H1 (cell line): ENCODE measurements around the gene ANKIB1. TPM values are rescaled to one million over a fixed set of nuclear protein-coding genes. Genes with fewer than 3 reads are reported as not detected.

Source experiments
- CTCF ChIA-PET: fragments of 300-600 bp; sonication (Branson Sonifier 250); formaldehyde crosslinking; loops from one replicate; lab custom pipeline; 2021; ENCODE audit not compliant: partially characterized antibody; lab: Charles Lee
- POLR2A ChIA-PET: fragments of 300-600 bp; sonication (Branson Sonifier 250); formaldehyde crosslinking; loops from one replicate; lab custom pipeline; 2021; ENCODE audit warnings: inconsistent platforms; ENCODE audit not compliant: partially characterized antibody; lab: Charles Lee
- DNase-seq, 2 experiments: peaks; one replicate each; pipeline versions ENCODE4 v3.0.0 to v3.0.0-alpha.2; 2010 to 2022; ENCODE audit warnings: low spot score in 2 of 2, low read depth in 1 of 2, mixed read lengths in 1 of 2
- FAIRE-seq: peaks from 2 replicates; lab custom pipeline; 2011; peaks lifted over from hg19 to GRCh38; lab: Jason Lieb, UNC
- H2AFZ ChIP-seq: 2 replicates; pipeline ENCODE4 v1.8.1; 2012; ENCODE audit warnings: low read length, inconsistent platforms
- H2AK5ac ChIP-seq: 2 replicates; pipeline ENCODE4 v1.6.1; 2013; ENCODE audit warnings: low read depth, low read length
- H2BK120ac ChIP-seq: replicated peaks from 2 replicates; pipeline ENCODE3; 2013; ENCODE audit warnings: low read depth, low read length, inconsistent platforms
- H2BK12ac ChIP-seq: 2 replicates; pipeline ENCODE4 v1.6.1; 2013; ENCODE audit warnings: low read depth, low read length
- H2BK15ac ChIP-seq: 2 replicates; pipeline ENCODE4 v1.6.1; 2013; ENCODE audit warnings: low read length
- H2BK20ac ChIP-seq: 2 replicates; pipeline ENCODE4 v1.6.1; 2013; ENCODE audit warnings: low read length
- H2BK5ac ChIP-seq: 2 replicates; pipeline ENCODE4 v1.6.1; 2013; ENCODE audit warnings: low read depth, low read length
- H3K14ac ChIP-seq: 2 replicates; pipeline ENCODE4 v1.6.1; 2013; ENCODE audit warnings: inconsistent platforms; ENCODE audit not compliant: insufficient read length
- H3K18ac ChIP-seq: 2 replicates; pipeline ENCODE4 v1.6.1; 2013; ENCODE audit warnings: low read length; ENCODE audit errors: extremely low read depth
- H3K23ac ChIP-seq: 2 replicates; pipeline ENCODE4 v1.6.1; 2013; ENCODE audit warnings: inconsistent platforms; ENCODE audit not compliant: insufficient read length
- H3K23me2 ChIP-seq: 2 replicates; pipeline ENCODE4 v1.6.1; 2013; ENCODE audit warnings: low read depth, low read length
- H3K27ac ChIP-seq: 2 replicates; pipeline ENCODE4 v1.6.1; 2011; ENCODE audit warnings: low read depth, low read length, inconsistent platforms
- H3K27me3 ChIP-seq, 4 experiments: replicated peaks in 1 of 4; 1 replicate in 1 of 4; 2 replicates in 3 of 4; pipeline versions ENCODE4 v1.6.1 to v1.8.1; 2011 to 2013; ENCODE audit warnings: low read length in 3 of 4, mild to moderate bottlenecking in 3 of 4, inconsistent platforms in 2 of 4, mixed read lengths in 2 of 4, moderate library complexity in 1 of 4; ENCODE audit not compliant: control insufficient read depth in 3 of 4, insufficient read depth in 3 of 4; ENCODE audit errors: extremely low read depth in 1 of 4
- H3K36me3 ChIP-seq, 4 experiments: 2 replicates each; pipeline versions ENCODE4 v1.6.1 to v1.8.1; 2011 to 2013; ENCODE audit warnings: mild to moderate bottlenecking in 4 of 4, low read length in 3 of 4, moderate library complexity in 2 of 4, control low read depth in 1 of 4, inconsistent platforms in 1 of 4; ENCODE audit not compliant: insufficient read depth in 4 of 4, control insufficient read depth in 2 of 4
- H3K4ac ChIP-seq: replicated peaks from 2 replicates; pipeline ENCODE3; 2013; ENCODE audit warnings: low read length, low read depth, mixed read lengths, inconsistent platforms; ENCODE audit not compliant: insufficient read length
- H3K4me1 ChIP-seq, 4 experiments: replicated peaks in 1 of 4; 1 replicate in 1 of 4; 2 replicates in 3 of 4; pipeline versions ENCODE4 v1.6.1 to v1.8.1; 2011 to 2013; ENCODE audit warnings: low read length in 3 of 4, inconsistent platforms in 2 of 4, mixed read lengths in 1 of 4; ENCODE audit not compliant: insufficient read depth in 4 of 4, control insufficient read depth in 3 of 4
- H3K4me2 ChIP-seq, 2 experiments: 2 replicates each; pipeline versions ENCODE4 v1.6.1 to v1.8.1; 2011 to 2013; ENCODE audit warnings: low read depth in 2 of 2, low read length in 2 of 2, control low read depth in 1 of 2, inconsistent platforms in 1 of 2, mild to moderate bottlenecking in 1 of 2; ENCODE audit not compliant: insufficient read depth in 1 of 2
- H3K4me3 ChIP-seq, 4 experiments: fragments of 200-600, 300-600 bp in 1 of 4; sonication (generic), shearing (Covaris generic), sonication (Bioruptor Twin) in 1 of 4; 2 replicates each; pipeline versions ENCODE4 v1.5.1 to v1.8.1; 2011 to 2016; ENCODE audit warnings: low read length in 4 of 4, low read depth in 3 of 4, control low read depth in 2 of 4, inconsistent platforms in 2 of 4, mild to moderate bottlenecking in 2 of 4, mixed read lengths in 1 of 4, moderate library complexity in 1 of 4; ENCODE audit not compliant: insufficient read depth in 2 of 4; ENCODE audit errors: extremely low read depth in 1 of 4
- H3K56ac ChIP-seq: replicated peaks from 2 replicates; pipeline ENCODE3; 2013; ENCODE audit warnings: low read depth, mild to moderate bottlenecking, mixed read lengths, low read length, inconsistent platforms; ENCODE audit not compliant: insufficient read length
- H3K79me1 ChIP-seq: 2 replicates; pipeline ENCODE4 v1.6.1; 2013; ENCODE audit warnings: low read depth, low read length, control low read depth
- H3K79me2 ChIP-seq, 2 experiments: 2 replicates each; pipeline versions ENCODE4 v1.6.1 to v1.8.1; 2012 to 2013; ENCODE audit warnings: low read length in 2 of 2, mild to moderate bottlenecking in 2 of 2, inconsistent platforms in 1 of 2; ENCODE audit not compliant: insufficient read depth in 2 of 2, control insufficient read depth in 1 of 2
- H3K9ac ChIP-seq, 4 experiments: replicated peaks in 1 of 4; 1 replicate in 1 of 4; 2 replicates in 3 of 4; pipeline versions ENCODE4 v1.6.1 to v1.8.1; 2011 to 2013; ENCODE audit warnings: low read depth in 3 of 4, low read length in 3 of 4, control low read depth in 2 of 4, mild to moderate bottlenecking in 2 of 4, moderate library complexity in 2 of 4, inconsistent platforms in 1 of 4; ENCODE audit errors: extremely low read depth in 1 of 4
- H3K9me3 ChIP-seq, 2 experiments: 2 replicates each; pipeline versions ENCODE4 v1.6.1 to v1.8.1; 2012 to 2013; ENCODE audit warnings: mild to moderate bottlenecking in 2 of 2, moderate library complexity in 2 of 2, control low read depth in 1 of 2, inconsistent platforms in 1 of 2, low read depth in 1 of 2, low read length in 1 of 2, mixed read lengths in 1 of 2; ENCODE audit not compliant: insufficient read depth in 2 of 2
- H4K20me1 ChIP-seq, 2 experiments: replicated peaks in 1 of 2; 2 replicates each; pipeline versions ENCODE3 to v1.8.1; 2011 to 2013; ENCODE audit warnings: inconsistent platforms in 2 of 2, low read length in 2 of 2, mild to moderate bottlenecking in 1 of 2; ENCODE audit not compliant: insufficient read depth in 2 of 2, control insufficient read depth in 1 of 2
- H4K5ac ChIP-seq: 2 replicates; pipeline ENCODE4 v1.6.1; 2013; ENCODE audit warnings: low read length, low read depth, mixed read lengths, inconsistent platforms; ENCODE audit not compliant: insufficient read length
- H4K8ac ChIP-seq: 2 replicates; pipeline ENCODE4 v1.8.0; 2013; ENCODE audit warnings: mild to moderate bottlenecking, moderate library complexity, low read length, inconsistent platforms; ENCODE audit not compliant: insufficient read depth; ENCODE audit errors: extremely low read depth
- H4K91ac ChIP-seq: replicated peaks from 2 replicates; pipeline ENCODE3; 2013; ENCODE audit warnings: low read length, mixed read lengths, inconsistent platforms; ENCODE audit not compliant: insufficient read length
- BACH1 ChIP-seq: IDR thresholded peaks from 2 replicates; pipeline ENCODE4 v1.6.1; 2012; ENCODE audit warnings: low read length, improper control_type of control experiment
- BCL11A ChIP-seq, 2 experiments: IDR thresholded peaks; one replicate each; pipeline ENCODE4 v1.6.1; 2011; ENCODE audit warnings: low read depth in 2 of 2, low read length in 2 of 2, mild to moderate bottlenecking in 2 of 2
- CBX8 ChIP-seq: fragments of 300-800, 300-1000 bp; sonication (generic); IDR thresholded peaks from 2 replicates; pipeline ENCODE4 v1.7.1; 2016; ENCODE audit warnings: low read depth, low read length, borderline replicate concordance
- CEBPB ChIP-seq: IDR thresholded peaks from 2 replicates; pipeline ENCODE4 v1.6.1; 2012; ENCODE audit warnings: low read depth, low read length
- CHD1 ChIP-seq: IDR thresholded peaks from 2 replicates; pipeline ENCODE4 v1.6.1; 2012; ENCODE audit warnings: low read depth, low read length, improper control_type of control experiment
- CHD2 ChIP-seq: IDR thresholded peaks from 2 replicates; pipeline ENCODE4 v1.6.1; 2012; ENCODE audit warnings: low read length, improper control_type of control experiment
- JUND ChIP-seq: IDR thresholded peaks from 2 replicates; pipeline ENCODE4 v1.6.1; 2011; ENCODE audit warnings: mild to moderate bottlenecking, improper control_type of control experiment, low read length
- POLR2AphosphoS5 ChIP-seq: IDR thresholded peaks from 2 replicates; pipeline ENCODE4 v1.6.1; 2011; ENCODE audit warnings: low read depth, low read length
- POU5F1 ChIP-seq: IDR thresholded peaks from 2 replicates; pipeline ENCODE4 v1.6.1; 2011; ENCODE audit warnings: low read depth, mild to moderate bottlenecking, low read length, moderate library complexity
- SAP30 ChIP-seq: fragments of 300-600 bp; sonication (generic); IDR thresholded peaks from 2 replicates; pipeline ENCODE4 v1.7.1; 2012; ENCODE audit warnings: low read length, moderate library complexity, mild to moderate bottlenecking, inconsistent platforms; ENCODE audit not compliant: insufficient read depth, insufficient replicate concordance
- SIRT6 ChIP-seq: IDR thresholded peaks from one replicate; pipeline ENCODE4 v1.7.1; 2012; ENCODE audit warnings: low read length, inconsistent platforms
- SP2 ChIP-seq: IDR thresholded peaks from 2 replicates; pipeline ENCODE4 v1.6.1; 2012; ENCODE audit warnings: mild to moderate bottlenecking, low read length, inconsistent platforms
- SP4 ChIP-seq: IDR thresholded peaks from 2 replicates; pipeline ENCODE4 v1.6.1; 2012; ENCODE audit warnings: low read length, inconsistent platforms
- SRF ChIP-seq: IDR thresholded peaks from 2 replicates; pipeline ENCODE4 v1.6.1; 2011; ENCODE audit warnings: mild to moderate bottlenecking, low read depth, low read length, moderate library complexity
- ZNF274 ChIP-seq: IDR thresholded peaks from 2 replicates; pipeline ENCODE4 v1.7.0; 2012; ENCODE audit warnings: low read length, borderline replicate concordance; ENCODE audit errors: extremely low read depth
- WGBS, 2 experiments: shearing (Covaris generic) in 1 of 2; methylation state at CpG; one replicate each; pipeline versions ENCODE4 v1.1.6 to v1.1.7; 2013 to 2015; ENCODE audit warnings: low lambda C conversion rate in 2 of 2, mixed read lengths in 2 of 2, inconsistent platforms in 1 of 2, low coverage in 1 of 2, missing lambda C conversion rate in 1 of 2; ENCODE audit not compliant: insufficient replicate concordance in 2 of 2, insufficient coverage in 1 of 2, insufficient read length in 1 of 2; ENCODE audit errors: extremely low coverage in 1 of 2, missing lambda C conversion rate in 1 of 2; 5-methylcytosine and 5-hydroxymethylcytosine counted together
- polyA plus RNA-seq, 7 experiments: library from polyadenylated mRNA; depleted of rRNA in 3 of 7; stranded (reverse) in 5 of 7; unstranded in 2 of 7; fragments of >200 nt in 5 of 7; fragments of 200-250 nt in 2 of 7; gene quantifications; 1 replicate in 5 of 7; 2 replicates in 1 of 7; 4 replicates in 1 of 7; pipeline versions ENCODE4 v1.2.1 to v1.2.3, GENCODE V29; 2011 to 2013; ENCODE audit warnings: missing spikeins in 2 of 7, mixed read lengths in 2 of 7
- total RNA-seq: library from RNA; stranded (reverse); fragmentation: NEBNext Ultra II Directional; extraction: Animal tissue kit (Norgen Biotek cat#: 25700); gene quantifications from 2 replicates; pipeline ENCODE4 v1.2.1, GENCODE V29; 2021

ANKIB1 gene
- total and polyA plus RNA-seq, 2 of the 8 experiments (the other 6 are each of a cell fraction or from before 2014, with no cell fraction given) = 19.2 to 43.0 TPM

DNA sequence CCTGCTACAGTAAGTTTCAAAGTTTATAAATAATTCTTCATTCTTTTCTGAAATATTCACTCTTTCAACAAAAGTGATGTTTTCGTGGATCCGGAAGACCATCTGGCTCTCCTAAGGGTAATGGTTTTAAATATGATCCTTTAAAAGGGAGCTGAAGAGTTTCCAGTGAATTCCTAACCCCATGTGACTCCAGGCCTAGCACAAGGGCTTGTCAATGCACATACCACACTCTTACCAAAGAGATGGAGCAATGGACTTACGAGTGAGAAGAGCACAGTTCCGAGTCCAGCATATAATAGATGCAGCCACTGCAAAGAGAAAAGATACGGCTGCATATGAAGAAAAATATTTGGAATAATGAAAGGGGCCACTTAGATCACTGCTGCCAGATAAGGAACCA is 169.5 kb downstream of the ANKIB1 start:
- no peaks in the 10 kb centered on the region for H3K9me3 ChIP-seq
- ChIA-PET POLR2A (interaction anchor here (1.1 kb wide), 1 partner anchor 52 kb away, joined by 3 read pairs; no protein-coding TSS in a partner anchor), CTCF (interaction anchor here (0.7 to 7.1 kb wide), 7 partner anchors 9 to 286 kb away, joined by 3 to 64 read pairs (median 6); partner anchors contain the start of gene GATAD1)
- H3K23ac ChIP-seq = no peak overlapping the region
- no peaks in the 10 kb centered on the region; a peak in 1 of 4 replicates for H3K79me2 ChIP-seq
- no peak overlapping the region for H3K27ac ChIP-seq
- no peak overlapping the region for H2BK120ac ChIP-seq
- H3K4me1 ChIP-seq = no peaks in the 10 kb centered on the region
- H2BK12ac ChIP-seq = no peak overlapping the region
- no peaks in the 10 kb centered on the region for H4K20me1 ChIP-seq
- no peak for DNase-seq
- H2AK5ac ChIP-seq = no peak overlapping the region
- H3K36me3 ChIP-seq = no peaks in the 10 kb centered on the region
- no peak overlapping the region for H4K8ac ChIP-seq
- H4K91ac ChIP-seq = no peak overlapping the region
- no peak for FAIRE-seq
- no peak overlapping the region for H2BK15ac ChIP-seq
- no peak overlapping the region for H3K9ac ChIP-seq
- H3K18ac ChIP-seq = no peak overlapping the region
- no peak overlapping the region for H4K5ac ChIP-seq
- 91% methylated on average over 5 of the region's 5 CpGs; no CpG with 5 or more reads in 1 of the 2 experiments for WGBS, 2 experiments
- H3K27me3 ChIP-seq = no peaks in the 10 kb centered on the region; a peak in 1 of 7 replicates
- no peak overlapping the region for H3K14ac ChIP-seq
- H3K79me1 ChIP-seq = no peaks in the 10 kb centered on the region
- no peak overlapping the region for H3K4me3 ChIP-seq
- H3K23me2 ChIP-seq = no peaks in the 10 kb centered on the region
- no peak overlapping the region; the same call in 1 of the 2 replicates for H2AFZ ChIP-seq
- no peak overlapping the region for H2BK5ac ChIP-seq
- H3K4ac ChIP-seq = no peak overlapping the region
- H2BK20ac ChIP-seq = no peak overlapping the region
- H3K56ac ChIP-seq = no peak overlapping the region
- no peak overlapping the region for H3K4me2 ChIP-seq
- no peak for TF ChIP-seq ZNF274
- TF ChIP-seq CEBPB = no peak
- TF ChIP-seq SAP30 = no peak
- TF ChIP-seq JUND = no peak
- TF ChIP-seq POU5F1 = no peak
- TF ChIP-seq BCL11A (IDR thresholded peaks at IDR 0.05; ENCODE audit: low read depth in 2 of 2, low read length in 2 of 2) = no peak
- no peak for TF ChIP-seq SP2
- TF ChIP-seq SIRT6 = no peak
- TF ChIP-seq CHD1 = no peak
- no peak for TF ChIP-seq BACH1
- TF ChIP-seq CBX8 = no peak
- TF ChIP-seq POLR2AphosphoS5 = no peak
- no peak for TF ChIP-seq CHD2
- no peak for TF ChIP-seq SRF
- TF ChIP-seq SP4 = no peak
